Activated naive CD4-positive, alpha-beta T cell (primary cell): ENCODE data around the gene C6orf15.

Source experiments
- DNase-seq, 4 experiments: peaks; one replicate each; lab custom pipeline; 2025; lab: John Stamatoyannopoulos, UW

Gene C6orf15

DNA sequence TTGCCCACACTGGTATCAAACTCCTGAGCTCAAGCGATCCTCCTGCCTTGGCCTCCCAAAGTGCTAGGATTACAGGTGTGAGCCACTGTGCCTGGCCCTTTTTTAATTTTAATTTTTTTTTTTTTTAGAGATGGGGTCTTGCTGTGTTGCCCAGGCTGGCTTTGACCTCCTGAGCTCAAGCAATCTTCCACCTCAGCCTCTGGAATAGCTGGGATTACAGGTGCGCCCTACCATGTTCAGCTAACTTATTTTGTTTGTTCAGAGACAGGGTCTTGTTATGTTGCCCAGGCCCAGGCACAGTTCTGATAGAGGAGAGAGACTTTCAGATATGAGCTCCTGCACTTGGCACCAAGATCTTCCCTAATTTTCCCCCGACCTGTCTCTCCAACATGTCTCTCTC is 18.4 kb upstream of the C6orf15 start:
- DNase-seq = no peak

DNA sequence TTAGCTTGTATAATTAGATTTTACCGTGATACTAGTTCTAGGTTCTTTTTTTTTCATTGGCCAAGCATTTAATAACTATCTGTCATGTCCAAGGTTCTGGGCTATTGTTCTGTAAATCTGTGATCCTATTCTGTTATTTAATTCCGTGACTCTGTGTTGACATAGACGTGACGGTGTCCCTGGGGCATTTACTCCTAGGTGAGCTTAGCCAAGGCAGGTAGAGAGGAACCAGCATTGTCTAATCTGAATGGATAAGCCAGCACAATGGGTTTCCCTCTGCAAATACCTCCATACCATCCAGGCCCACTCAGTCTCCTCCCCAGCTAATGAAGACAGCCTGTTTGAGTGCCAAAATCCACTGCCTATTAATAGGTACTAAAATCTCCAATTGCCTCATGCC is 16.8 kb upstream of the C6orf15 start:
- DNase-seq = no peak

GRCh38 chr6:31128093-31128676 is 15.8 kb upstream of the C6orf15 start:
- peak; percentile 43 to 71 (median 69) for DNase-seq

- DNase-seq = no peak
These were observed 14.2 kb upstream of the C6orf15 start for GRCh38 chr6:31126396-31127175.

- DNase-seq = no peak
These were observed 13.4 kb upstream of the C6orf15 start for GRCh38 chr6:31125586-31126363.

DNA sequence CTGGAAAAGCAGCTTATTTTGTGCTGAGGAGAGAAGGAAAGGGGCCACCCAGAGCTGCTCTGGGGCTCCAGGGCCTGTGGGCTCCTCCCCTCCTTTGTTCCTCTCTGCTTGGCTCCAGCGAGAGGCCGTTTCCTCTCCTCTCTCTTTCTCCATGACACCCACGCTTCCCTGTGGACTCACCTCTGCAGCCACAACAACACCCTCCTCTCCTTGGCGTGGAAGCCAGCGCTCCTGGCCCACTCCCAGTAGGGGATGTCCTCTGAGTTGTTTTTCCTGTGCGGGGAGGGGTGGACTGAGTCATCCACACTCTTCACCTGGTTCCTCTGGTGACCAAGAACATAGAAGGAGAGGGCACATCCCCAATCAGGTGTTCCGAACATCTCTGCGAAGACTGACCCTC is 12.8 kb upstream of the C6orf15 start:
- no peak for DNase-seq

DNA sequence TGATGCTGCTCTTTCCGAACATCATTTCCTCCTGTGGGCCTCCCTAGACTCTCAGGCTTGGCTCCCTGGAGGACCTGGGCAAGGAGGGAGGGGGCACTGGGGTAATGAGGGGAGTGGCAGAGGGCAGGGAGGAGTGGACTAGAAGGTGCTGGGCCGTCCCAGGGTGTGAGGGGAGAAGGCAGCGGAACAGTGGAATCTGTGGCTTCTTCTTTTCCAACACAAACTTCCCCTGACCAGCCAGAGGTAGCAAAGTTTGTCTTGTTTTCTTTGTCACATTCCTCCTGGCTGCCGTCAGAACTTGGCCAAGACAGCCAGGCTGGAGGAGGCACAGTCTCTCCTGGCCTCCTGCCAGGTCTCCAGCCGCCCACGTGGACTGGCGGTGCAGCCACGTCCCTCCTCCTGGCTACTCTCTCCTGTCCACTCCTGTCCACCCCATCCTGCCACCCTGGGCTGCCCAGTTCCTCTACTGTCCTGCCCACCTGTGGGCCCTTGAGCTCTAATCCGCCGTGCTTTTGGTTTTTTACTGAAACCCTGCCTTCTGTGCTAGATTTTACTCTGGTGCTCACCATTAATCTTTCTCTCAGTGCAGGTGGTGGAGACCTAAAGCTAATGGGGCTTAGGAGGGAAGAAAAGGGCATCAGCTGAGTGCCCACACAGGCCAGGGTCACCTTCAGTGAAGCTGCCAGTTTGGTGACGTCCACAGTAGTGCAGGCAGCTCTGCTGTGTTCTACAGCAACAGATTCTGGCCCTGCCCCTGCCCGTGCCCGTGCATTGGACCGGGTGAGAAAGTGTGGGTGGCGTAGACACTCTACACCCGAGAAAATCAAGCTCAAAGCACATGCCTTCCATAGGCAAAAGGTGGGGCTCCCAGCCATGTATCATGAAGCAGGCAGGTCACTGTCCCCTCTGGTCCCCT is 10.7 kb upstream of the C6orf15 start:
- no peak for DNase-seq

DNA sequence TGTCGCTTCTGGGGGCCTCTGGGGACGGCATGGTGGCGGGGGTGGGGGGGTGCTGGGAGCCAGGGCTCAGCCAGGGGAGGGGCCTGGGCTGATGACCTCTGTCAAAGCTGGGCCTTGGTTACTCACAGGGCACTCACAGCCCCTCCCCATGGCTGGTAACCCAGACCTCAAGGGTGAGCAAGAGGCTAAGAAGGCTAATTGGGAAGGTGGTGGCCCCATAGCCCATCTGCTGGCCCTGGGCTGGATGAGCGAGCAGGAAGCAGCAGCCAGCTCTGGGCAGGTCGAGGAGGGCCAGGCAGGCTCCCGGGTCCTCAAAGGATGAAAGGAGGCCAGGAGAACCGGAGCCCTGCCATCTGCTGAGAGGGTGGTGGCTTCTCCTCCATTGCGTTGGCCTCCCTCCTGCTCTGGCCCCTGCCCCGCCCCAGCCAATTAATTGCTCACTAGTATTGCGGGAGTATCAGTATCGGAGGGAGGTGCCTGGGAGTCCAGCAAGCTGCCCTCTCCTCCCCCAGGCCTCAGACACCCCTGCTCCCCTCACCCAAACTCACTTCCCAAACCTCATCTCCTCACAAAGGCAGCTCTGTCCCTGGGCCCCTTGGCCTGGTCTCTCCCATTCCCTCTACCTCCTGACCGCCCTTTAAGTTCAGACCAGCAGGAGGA is 8.9 kb upstream of the C6orf15 start:
- DNase-seq = no peak

- DNase-seq = no peak
These were observed 8.0 kb upstream of the C6orf15 start, which contains the start of gene CDSN for GRCh38 chr6:31120151-31120915. Gene CDSN (minus strand): TSS chr6:31120446. CDS start chr6:31120419, 27 bp downstream.

DNA sequence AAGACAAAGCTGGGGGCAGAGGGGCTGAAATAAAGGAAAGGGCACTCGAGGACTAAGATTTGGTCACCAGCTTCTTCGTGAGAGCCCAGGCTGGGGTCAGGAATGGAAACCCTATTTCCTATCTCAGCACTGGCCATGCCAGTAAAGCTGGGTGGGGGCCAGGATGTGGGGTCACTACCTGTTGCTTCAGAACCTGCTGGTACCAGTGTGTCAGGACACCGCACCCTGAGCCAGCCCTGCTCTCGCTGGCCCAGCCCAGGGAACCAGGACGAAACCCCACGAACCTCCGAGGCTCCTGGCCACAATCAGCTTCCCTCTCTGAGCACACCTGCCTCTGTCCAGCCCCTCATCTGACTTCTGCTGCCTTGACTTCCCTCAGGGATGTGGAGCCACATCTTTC is 5.8 kb upstream of the C6orf15 start:
- DNase-seq = no peak

DNA sequence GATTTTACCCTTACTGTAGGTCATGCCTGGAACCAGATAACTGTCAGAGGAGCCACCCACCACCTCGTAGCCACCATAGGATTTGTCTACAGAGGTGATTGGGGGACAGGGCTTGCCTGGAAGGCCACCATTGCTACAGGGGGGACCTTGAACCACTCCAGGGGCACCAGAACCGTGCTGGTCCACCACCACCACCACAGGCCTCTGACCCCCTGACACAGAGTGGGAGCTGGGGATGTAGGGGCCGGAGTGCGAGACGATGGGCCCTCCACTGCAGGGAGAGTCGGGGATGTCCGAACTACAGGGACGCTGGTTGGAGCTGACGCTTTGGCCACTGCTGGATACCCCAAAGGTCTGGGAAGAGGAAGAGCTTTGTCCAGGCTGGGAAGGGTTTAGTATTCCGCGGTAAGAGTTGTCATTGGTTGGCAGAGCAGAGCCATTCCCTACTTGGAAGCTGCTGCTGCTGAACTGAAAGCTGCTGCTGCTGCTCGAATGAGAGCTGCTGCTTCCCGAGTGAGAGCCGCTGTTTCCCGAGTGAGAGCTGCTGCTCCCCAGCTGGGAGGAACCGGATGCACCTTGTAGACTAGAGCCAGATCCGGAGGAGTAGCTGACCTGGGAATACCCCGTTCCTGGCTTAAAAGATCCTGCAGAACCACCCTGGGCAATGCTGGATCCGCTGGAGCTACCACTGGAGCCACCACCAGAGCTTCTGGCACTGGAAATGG is 4.4 kb upstream of the C6orf15 start:
- DNase-seq = no peak

DNA sequence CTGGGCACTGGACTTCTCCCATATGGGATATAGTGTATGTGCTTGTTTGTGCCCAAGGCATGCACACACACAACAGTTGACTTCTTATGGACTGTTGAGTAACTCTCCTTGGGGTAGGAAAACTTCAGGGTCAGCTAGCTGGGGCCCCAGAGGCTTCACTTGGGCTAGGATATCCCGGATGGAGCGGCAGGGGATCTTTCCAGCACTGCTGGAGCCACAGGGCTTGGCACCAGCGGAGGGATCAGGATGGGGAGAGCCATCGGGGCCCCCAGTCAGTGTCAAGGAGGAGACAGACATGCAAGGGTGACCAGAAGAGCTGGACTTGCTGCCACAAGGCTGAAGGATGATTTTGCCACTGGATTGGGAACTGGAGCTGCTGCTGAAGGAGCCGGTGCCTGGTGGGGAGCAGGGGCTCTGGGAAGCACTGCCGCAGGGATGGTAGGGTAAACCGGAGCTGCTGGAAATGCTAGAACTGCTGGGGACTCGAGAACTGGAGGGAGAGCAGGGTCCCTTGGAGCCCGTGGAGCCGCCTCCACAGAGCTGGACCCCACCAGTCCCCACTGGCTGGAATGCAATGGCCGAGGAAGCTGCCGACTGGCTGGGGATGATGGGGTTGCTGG is 3.7 kb upstream of the C6orf15 start:
- no peak for DNase-seq

DNA sequence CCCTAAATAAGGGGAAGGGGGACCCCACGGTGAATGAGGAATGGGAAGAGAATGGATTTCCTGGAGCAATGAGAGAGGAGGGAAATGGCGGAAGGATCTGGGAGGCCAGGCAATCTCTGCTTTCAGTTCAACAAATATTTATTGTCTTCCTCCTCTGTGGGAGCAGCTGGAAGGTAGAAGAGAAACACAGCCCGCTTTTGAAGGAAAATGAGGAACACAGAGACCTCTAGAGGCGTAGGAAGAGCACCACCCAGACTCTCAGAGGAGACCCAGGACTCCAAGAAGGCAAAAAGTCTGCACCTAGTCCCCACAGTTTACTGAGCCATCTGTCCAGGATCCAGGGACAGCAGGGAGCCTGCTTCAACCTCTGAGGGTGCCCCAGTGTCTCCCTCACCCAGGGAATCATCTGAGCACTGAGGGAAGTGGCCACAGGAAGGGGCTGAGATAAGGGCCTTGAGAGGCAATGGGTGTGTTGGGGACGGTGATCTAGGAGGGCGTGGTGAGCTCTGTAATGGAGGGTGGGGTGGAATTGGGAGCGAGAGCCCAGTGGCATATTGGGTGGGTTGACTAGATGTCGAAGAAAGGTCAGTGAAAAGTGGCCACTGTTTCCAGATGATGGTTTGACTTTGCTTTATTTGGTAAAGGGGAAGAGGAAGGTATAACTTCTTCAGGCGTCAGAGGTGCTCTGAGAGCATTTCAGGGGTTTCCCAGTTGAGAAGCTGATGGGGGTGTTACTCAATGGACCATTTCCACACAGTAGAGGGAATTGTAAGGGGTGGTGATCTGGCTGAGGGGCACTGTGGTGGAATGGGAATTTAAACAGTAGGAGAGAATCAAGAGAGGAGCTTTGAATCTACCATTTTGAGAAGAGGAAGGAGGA is 2.8 kb upstream of the C6orf15 start:
- no peak for DNase-seq

DNA sequence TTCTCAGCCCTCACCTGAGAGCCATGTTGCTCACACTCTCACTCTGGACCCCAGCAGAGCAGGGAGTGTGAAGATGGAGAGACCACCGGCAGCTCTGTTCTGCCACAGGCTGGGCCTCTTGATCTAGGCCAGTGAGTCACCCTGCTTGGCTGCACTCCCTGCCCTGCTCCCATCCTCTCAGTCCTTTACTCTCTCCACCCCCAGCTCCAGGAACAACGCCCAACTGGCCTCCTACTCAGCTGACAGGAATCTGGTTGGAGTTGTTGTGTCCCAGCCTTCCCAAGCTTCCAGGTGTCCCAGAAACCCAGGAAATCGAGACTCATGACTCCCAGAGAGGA is 2.1 kb upstream of the C6orf15 start, which contains the start of gene PSORS1C1:
Gene PSORS1C1, plus strand, starts transcription at position 260 of the 338 bp plus-strand sequence. CDS start 14,833 bp downstream, outside the sequence.
- DNase-seq = no peak

DNA sequence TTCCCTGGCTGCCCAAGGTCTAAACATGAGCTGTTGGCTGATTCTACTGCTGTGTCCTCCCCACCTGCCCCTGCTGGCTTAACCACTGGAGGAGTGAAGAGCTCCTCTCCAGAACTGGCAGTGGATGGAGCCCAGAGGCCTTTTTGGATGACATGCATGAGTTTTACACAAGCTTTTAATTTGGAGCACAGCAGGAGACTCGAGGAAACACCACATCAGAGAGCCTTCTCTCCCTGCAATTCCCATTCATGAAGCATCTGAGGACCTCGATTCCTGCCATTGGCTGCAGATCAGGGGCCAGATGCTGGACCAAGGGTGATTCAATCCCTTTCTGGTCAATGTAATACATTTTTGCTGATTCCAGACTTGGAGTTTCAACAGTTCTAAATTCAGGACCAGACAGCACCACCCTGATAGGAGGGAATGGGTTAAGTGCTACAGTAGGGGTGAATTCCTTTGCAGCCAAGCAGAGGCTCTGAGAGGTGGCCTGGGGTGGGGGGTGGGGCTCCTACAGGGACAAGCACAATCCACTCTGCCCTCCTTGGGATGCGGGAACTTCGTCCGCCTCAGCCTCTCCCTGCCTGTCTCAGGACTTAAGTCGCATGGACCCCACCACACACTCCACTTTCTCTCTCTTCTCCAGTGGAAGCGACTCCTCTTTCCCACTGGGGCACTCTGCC is 1.6 kb upstream of the C6orf15 start:
- DNase-seq = no peak

- DNase-seq = no peak
These were observed 663 bp downstream of the C6orf15 start for GRCh38 chr6:31111712-31112111.

- no peak for DNase-seq
These were observed 1.4 kb downstream of the C6orf15 start for GRCh38 chr6:31110825-31111582.
